WTC11 (cell line): ENCODE measurements around the gene KLRG1. TPM values are rescaled to one million over a fixed set of nuclear protein-coding genes. Genes with fewer than 3 reads are reported as not detected.

Experiments
- E2F1 ChIP-seq: sonication (generic); formaldehyde crosslinking; IDR thresholded peaks from 2 replicates; pipeline ENCODE4 v1.8.0; 2022; ENCODE audit warnings: mild to moderate bottlenecking, missing genetic modification reagents
- E2F5 ChIP-seq: sonication (generic); formaldehyde crosslinking; IDR thresholded peaks from 2 replicates; pipeline ENCODE4 v1.8.1; 2022; ENCODE audit warnings: mild to moderate bottlenecking, moderate library complexity, missing genetic modification reagents
- FOXP4 ChIP-seq: sonication (generic); formaldehyde crosslinking; IDR thresholded peaks from 2 replicates; pipeline ENCODE4 v1.8.0; 2022; ENCODE audit warnings: mild to moderate bottlenecking, missing genetic modification reagents
- GABPB1 ChIP-seq: sonication (generic); formaldehyde crosslinking; IDR thresholded peaks from 2 replicates; pipeline ENCODE4 v1.8.1; 2023; ENCODE audit warnings: mild to moderate bottlenecking, missing genetic modification reagents
- IRF1 ChIP-seq: sonication (generic); formaldehyde crosslinking; IDR thresholded peaks from 2 replicates; pipeline ENCODE4 v1.8.0; 2023; ENCODE audit warnings: missing genetic modification reagents
- JAZF1 ChIP-seq: fragments of 250-450 bp; sonication (Bioruptor Pico); IDR thresholded peaks from 2 replicates; pipeline ENCODE4 v1.9.0; 2021; ENCODE audit warnings: moderate library complexity, mild to moderate bottlenecking, inconsistent platforms
- JUN ChIP-seq: sonication (generic); formaldehyde crosslinking; IDR thresholded peaks from 2 replicates; pipeline ENCODE4 v1.8.0; 2023; ENCODE audit warnings: mild to moderate bottlenecking, missing genetic modification reagents
- NFATC4 ChIP-seq: fragments of 250-450 bp; sonication (Bioruptor Pico); IDR thresholded peaks from 2 replicates; pipeline ENCODE4 v1.9.0; 2021; ENCODE audit warnings: mild to moderate bottlenecking
- NFYB ChIP-seq: sonication (generic); formaldehyde crosslinking; conservative IDR thresholded peaks from 2 replicates; pipeline ENCODE4 v1.8.0; 2022; ENCODE audit warnings: low read depth, missing genetic modification reagents
- NR1H2 ChIP-seq: sonication (generic); formaldehyde crosslinking; IDR thresholded peaks from 2 replicates; pipeline ENCODE4 v1.9.0; 2021; ENCODE audit warnings: mild to moderate bottlenecking, moderate library complexity, missing genetic modification reagents
- NR3C1 ChIP-seq: sonication (generic); formaldehyde crosslinking; conservative IDR thresholded peaks from 2 replicates; pipeline ENCODE4 v1.8.1; 2023; ENCODE audit warnings: low read depth, mild to moderate bottlenecking, missing genetic modification reagents
- RELA ChIP-seq: sonication (generic); formaldehyde crosslinking; IDR thresholded peaks from 2 replicates; pipeline ENCODE4 v1.8.1; 2022; ENCODE audit warnings: missing genetic modification reagents, mild to moderate bottlenecking, borderline replicate concordance
- SMAD3 ChIP-seq: sonication (generic); formaldehyde crosslinking; IDR thresholded peaks from 2 replicates; pipeline ENCODE4 v1.8.0; 2022; ENCODE audit warnings: missing genetic modification reagents, mild to moderate bottlenecking, borderline replicate concordance
- SMAD4 ChIP-seq: sonication (generic); formaldehyde crosslinking; IDR thresholded peaks from 2 replicates; pipeline ENCODE4 v1.8.0; 2022; ENCODE audit warnings: mild to moderate bottlenecking, missing genetic modification reagents
- SP1 ChIP-seq: sonication (generic); formaldehyde crosslinking; conservative IDR thresholded peaks from 2 replicates; pipeline ENCODE4 v1.8.1; 2022; ENCODE audit warnings: missing genetic modification reagents
- TP53 ChIP-seq: sonication (generic); formaldehyde crosslinking; IDR thresholded peaks from 2 replicates; pipeline ENCODE4 v1.8.1; 2023; ENCODE audit warnings: mild to moderate bottlenecking, missing genetic modification reagents
- USF2 ChIP-seq: sonication (generic); formaldehyde crosslinking; IDR thresholded peaks from 2 replicates; pipeline ENCODE4 v1.8.1; 2023; ENCODE audit warnings: mild to moderate bottlenecking, missing genetic modification reagents, moderate library complexity
- ZBTB21 ChIP-seq: sonication (generic); formaldehyde crosslinking; IDR thresholded peaks from 2 replicates; pipeline ENCODE4 v1.8.1; 2023; ENCODE audit warnings: mild to moderate bottlenecking, missing genetic modification reagents, borderline replicate concordance
- ZMAT4 ChIP-seq: fragments of 250-450 bp; sonication (Bioruptor Pico); IDR thresholded peaks from 2 replicates; pipeline ENCODE4 v1.9.0; 2021; ENCODE audit warnings: mild to moderate bottlenecking
- ZNF121 ChIP-seq: sonication (generic); formaldehyde crosslinking; IDR thresholded peaks from 2 replicates; pipeline ENCODE4 v1.8.0; 2023; ENCODE audit warnings: missing genetic modification reagents
- ZNF219 ChIP-seq: sonication (generic); formaldehyde crosslinking; IDR thresholded peaks from 2 replicates; pipeline ENCODE4 v1.8.0; 2023; ENCODE audit warnings: missing genetic modification reagents, mild to moderate bottlenecking, borderline replicate concordance
- ZNF232 ChIP-seq: sonication (generic); formaldehyde crosslinking; IDR thresholded peaks from 2 replicates; pipeline ENCODE4 v1.8.0; 2022; ENCODE audit warnings: mild to moderate bottlenecking, missing genetic modification reagents
- ZNF396 ChIP-seq: fragments of 250-450 bp; sonication (Bioruptor Pico); IDR thresholded peaks from 2 replicates; pipeline ENCODE4 v1.8.0; 2021; ENCODE audit warnings: mild to moderate bottlenecking, moderate library complexity, borderline replicate concordance
- total RNA-seq: library from RNA; stranded (reverse); gene quantifications from 3 replicates; pipeline ENCODE4 v1.2.3, GENCODE V29; 2021
- TF ChIP-seq, protein P1 (sequence below): sonication (generic); formaldehyde crosslinking; IDR thresholded peaks from 2 replicates; pipeline ENCODE4 v1.8.0; 2022; ENCODE audit warnings: mild to moderate bottlenecking, missing genetic modification reagents

KLRG1 gene
- total RNA-seq, 1 experiment from 2014 or later = 7.2 TPM

DNA sequence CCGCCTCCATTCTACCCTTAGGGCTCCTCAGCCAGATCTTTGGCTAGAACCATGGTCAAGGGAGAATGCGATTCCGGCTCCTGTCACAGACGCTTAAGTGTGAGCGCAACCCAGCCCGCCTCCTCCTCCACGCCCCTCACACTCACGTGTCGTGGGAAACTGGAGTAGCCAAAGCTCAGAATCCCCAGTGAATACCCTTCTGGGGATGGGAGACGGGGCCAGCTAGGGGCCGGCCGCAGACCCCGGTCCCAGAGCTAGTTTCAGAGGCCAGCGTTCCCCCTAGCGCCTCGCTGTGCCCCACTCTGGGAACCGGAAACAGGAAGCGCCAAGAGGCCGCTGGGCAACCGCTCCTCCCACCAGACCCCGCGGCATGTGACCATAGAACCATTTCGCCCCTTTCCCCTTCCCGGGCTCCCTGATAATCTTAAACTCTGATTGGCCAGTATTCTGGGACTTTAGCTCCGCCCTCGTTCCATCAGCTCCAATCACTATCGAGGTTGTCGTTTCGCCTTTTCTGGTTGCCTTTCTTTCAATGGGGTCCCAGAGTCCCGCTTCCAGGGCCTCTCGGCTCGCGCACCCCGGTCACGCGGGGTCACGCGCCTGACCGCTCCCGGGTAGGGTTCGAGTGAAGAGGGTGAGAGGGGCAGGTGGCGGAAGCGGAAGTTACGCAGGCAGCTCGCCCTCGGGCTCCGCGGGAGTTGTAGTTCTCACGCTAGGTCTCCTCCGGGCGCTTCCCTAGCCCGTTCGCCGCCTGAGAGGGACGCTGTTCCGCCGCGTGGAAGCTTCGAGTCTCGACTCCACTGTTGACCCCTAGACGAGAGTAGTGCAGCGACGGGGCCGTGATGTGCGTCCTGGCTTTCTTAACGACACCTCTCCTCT lies 39.8 kb upstream of the KLRG1 start, which contains the start of gene M6PR (continued):
- TF ChIP-seq NFYB (CRISPR knock-in tag) (no peak; the same call in 1 of the 2 replicates), JAZF1 (no peak), ZNF396 (CRISPR knock-in tag) (no peak), USF2 (CRISPR knock-in tag) (peak; percentile 93), E2F1 (CRISPR knock-in tag) (peak; percentile 73; the same call in 1 of the 2 replicates), ZNF232 (CRISPR knock-in tag) (peak; percentile 92), NR3C1 (CRISPR knock-in tag) (no peak), ZNF219 (CRISPR knock-in tag) (no peak), FOXP4 (CRISPR knock-in tag) (peak; percentile 82), E2F5 (CRISPR knock-in tag) (peak; percentile 68; the same call in 1 of the 2 replicates), JUN (CRISPR knock-in tag) (peak; percentile 38; the same call in 1 of the 2 replicates), NFATC4 (no peak), ZBTB21 (CRISPR knock-in tag) (0 out of 2 replicates have a peak, but pooled peaks have one; percentile 51), TP53 (0 out of 2 replicates have a peak, but pooled peaks have one; percentile 19), SMAD4 (CRISPR knock-in tag) (no peak), NR1H2 (CRISPR knock-in tag) (no peak), SP1 (CRISPR knock-in tag) (peak; percentile 44; the same call in 1 of the 2 replicates), SMAD3 (CRISPR knock-in tag) (peak; percentile 61), ZMAT4 (CRISPR knock-in tag) (no peak), GABPB1 (peak; percentile 68; the same call in 1 of the 2 replicates), ZNF121 (CRISPR knock-in tag) (no peak), IRF1 (CRISPR knock-in tag) (0 out of 2 replicates have a peak, but pooled peaks have one; percentile 63), RELA (CRISPR knock-in tag) (no peak)
- TF ChIP-seq, protein P1, sequence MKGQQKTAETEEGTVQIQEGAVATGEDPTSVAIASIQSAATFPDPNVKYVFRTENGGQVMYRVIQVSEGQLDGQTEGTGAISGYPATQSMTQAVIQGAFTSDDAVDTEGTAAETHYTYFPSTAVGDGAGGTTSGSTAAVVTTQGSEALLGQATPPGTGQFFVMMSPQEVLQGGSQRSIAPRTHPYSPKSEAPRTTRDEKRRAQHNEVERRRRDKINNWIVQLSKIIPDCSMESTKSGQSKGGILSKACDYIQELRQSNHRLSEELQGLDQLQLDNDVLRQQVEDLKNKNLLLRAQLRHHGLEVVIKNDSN (CRISPR knock-in tag) = peak; percentile 93
